HG02973 (cell line): ENCODE data around the gene SLC16A5.
"Not testable (repeated sequence)": the region's sequence is repeated elsewhere in the genome, so short reads cannot be mapped to it uniquely, and the experiment has no call there.

Experiments used
- ATAC-seq: cut with Tn5 transposase; IDR thresholded peaks from one replicate; pipeline ENCODE4 v1.9.1; 2021; ENCODE audit warnings: moderate library complexity; ENCODE audit not compliant: unreplicated experiment

Gene SLC16A5

DNA sequence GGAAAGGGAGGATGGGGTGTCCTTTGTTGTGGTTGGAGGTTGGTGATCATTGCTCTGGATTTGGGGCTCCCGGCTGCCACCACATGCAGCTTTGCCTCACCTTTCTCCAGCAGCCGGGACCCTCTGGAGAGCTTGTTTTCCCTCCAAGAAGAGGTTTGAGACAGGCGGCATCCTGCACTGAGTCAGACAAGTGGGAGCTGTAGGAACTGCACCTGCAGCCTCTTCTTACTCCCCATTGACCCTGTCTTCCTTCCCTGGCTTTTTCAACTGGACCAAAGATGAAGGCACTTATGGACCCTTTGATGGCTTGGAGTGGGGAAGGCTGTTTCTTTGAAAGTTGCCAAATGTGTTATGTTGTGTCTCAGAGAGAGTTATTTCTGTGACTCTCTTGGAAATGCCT, 24.1 kb upstream of the SLC16A5 start:
- no peak for ATAC-seq

DNA sequence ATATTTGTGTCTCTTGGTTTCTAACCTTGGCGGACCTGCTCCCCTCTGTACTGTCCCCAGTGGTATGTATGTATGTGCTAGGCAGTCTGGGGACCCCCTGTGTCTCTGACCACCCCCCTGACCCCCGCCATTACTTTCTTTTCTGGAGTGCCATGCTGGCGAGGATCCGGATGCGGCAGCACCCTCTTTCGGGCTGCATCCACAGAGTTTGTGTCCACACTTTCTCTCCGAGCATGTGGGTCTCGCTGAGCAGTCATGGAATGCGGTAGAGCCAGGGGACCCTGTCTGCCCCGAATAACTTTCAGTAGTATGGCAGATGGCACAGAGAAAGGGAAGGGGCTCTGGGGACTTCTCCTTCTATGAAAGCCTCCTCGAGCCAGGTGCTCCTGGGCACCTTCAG, 23.7 kb upstream of the SLC16A5 start:
- ATAC-seq: no peak

- ATAC-seq: no peak
Measured at GRCh38 chr17:75064460-75064859, 23.3 kb upstream of the SLC16A5 start.

- ATAC-seq: no peak
Measured at GRCh38 chr17:75064867-75065561, 22.7 kb upstream of the SLC16A5 start.

DNA sequence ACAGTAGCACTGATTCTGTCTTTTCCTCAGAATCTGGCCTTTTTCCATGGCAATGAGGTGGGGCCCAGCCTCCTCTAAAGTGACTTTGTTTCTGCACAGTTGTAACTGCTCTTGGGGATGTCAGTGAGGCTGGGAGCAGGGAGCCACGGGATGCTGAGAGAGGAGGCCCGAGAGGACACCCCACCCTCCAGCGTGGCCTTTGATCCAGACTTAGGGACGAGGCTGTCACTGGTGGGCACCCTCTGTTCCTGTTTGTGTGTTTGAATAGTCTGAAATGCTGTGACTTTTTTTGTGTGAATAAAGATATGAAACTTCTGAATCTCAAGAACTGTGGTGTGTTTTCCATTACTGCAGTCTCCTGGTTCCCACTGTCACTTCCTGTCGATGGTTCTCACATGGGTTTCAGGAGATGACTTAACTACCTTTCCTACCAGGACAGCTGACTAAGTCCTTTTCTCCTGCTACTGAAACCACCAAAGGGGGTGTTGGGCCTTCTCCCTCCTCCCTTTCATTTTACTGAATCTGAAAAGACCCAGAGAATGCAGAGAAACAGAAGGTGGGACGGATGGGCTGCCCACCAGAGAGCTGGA, 22.1 kb upstream of the SLC16A5 start:
- no peak for ATAC-seq

- no peak for ATAC-seq
Measured at GRCh38 chr17:75067856-75068255, 19.9 kb upstream of the SLC16A5 start.

GRCh38 chr17:75068750-75069149, 19.0 kb upstream of the SLC16A5 start:
- no peak for ATAC-seq

DNA sequence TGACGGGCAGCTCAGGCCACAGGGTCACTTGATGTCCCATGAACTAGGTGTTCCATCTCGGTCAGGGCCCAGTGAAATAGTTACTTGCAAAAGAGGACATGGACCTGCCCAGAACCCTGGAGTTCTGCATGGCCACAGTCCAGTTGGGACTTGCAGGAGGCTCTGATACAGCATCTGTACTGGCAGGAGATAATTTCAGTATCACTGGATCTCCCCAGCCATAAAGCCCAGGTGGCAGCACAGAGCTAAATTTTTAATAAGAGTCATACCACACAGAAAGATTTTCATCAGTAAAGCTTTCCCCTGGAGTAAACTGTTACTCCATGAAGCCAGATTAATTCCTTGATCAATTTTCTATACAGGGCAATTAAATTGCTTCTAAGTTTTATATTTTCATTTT, 18.0 kb upstream of the SLC16A5 start:
- no peak for ATAC-seq

DNA sequence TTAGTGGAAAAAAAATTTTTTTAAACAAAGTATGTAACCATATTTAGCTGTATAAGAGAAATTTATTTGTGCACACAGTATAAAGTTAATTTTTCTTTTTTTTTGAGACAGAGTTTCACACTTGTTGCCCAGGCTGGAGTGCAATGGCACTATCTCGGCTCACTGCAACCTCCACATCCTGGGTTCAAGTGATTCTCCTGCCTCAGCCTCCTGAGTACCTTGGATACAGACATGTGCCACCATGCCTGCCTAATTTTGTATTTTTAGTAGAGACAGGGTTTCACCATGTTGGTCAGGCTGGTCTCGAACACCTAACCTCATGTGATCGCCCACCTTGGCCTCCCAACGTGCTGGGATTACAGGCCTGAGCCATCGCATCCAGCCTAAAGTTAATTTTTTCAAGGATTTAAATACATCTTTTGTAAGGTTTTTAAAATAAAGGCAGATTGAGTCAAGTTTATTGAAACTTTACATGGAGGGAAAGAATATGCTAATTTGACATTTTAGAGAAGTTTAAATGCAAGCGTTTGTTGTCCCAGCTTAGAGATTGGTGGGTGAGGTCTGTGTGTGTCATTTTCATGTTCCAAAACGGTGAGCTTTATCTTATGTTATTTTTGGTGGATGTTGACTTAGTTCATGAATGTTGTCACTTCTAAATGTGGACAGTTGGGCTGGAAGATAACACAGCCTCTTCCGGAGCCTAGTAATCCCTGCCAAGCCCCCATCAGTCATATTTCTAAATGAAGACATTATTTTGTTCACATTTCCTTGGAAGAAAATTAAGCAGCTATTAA, 16.1 kb upstream of the SLC16A5 start:
- not testable (repeated sequence) for ATAC-seq

- ATAC-seq: not testable (repeated sequence)
Measured at GRCh38 chr17:75072909-75073308, 14.8 kb upstream of the SLC16A5 start.

- ATAC-seq: no peak
Measured at GRCh38 chr17:75073618-75074047, 14.1 kb upstream of the SLC16A5 start.

DNA sequence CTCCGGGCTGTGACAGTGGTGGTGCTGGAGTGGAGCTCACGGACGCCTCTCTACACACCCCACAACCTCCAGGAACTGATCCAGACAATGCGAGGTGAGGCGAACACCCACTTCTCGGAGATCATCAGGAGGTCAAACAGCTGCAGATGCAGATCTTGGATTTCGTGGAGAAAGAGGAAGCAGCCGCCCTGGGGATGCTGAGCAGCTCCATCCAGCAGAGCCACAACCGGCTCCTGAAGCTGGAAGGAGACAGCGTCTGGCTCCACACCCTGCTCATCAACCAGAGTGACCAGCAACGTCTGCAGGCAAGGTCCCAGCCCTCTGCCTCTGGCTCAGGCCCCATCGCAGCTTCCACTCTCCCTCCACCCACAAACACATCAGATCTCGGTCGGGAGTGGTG, 13.2 kb upstream of the SLC16A5 start:
- no peak for ATAC-seq

- ATAC-seq: no peak
Measured at GRCh38 chr17:75075597-75076336, 12.0 kb upstream of the SLC16A5 start.

- ATAC-seq: peak; percentile 4
Measured at GRCh38 chr17:75077072-75077495, 10.7 kb upstream of the SLC16A5 start.

DNA sequence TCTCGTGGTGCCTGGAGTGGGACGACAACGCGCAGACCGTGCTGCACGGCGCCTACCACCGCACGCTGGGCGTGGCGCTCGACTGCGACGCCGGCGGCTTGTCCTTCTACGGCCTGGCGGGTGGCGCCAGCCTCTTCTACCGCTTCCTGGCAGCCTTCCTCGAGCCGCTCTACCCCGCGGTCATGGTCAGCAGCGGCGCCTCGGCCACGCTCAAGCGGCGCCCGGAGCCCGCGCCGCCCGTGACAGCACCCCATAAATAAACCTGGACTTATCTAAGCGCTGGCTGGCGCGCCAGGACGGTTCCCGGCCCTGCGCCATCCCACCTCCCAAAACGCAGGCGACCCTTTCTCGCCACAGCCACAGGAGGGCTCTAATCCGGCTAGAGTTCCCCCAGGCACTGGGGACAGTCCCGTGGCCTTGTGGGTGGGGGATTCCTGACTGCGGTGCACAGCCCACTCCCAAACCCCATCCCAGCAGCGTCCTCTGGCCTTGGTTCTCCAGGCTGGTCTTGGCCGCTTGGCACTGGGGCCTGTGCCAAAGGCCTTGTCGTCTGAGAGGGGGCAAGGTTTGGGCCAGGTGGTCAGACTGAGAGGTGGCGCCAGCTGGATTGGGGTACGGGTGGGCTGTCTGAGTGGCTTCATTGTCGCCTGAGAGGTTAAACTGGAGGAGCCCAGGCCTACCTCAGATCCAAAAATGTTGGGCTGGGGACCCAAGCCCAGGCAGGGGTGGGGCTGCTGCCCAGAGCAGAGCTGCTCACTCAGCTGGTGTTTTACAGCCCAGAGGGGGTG, 10.1 kb upstream of the SLC16A5 start:
- peak; percentile 34 for ATAC-seq

DNA sequence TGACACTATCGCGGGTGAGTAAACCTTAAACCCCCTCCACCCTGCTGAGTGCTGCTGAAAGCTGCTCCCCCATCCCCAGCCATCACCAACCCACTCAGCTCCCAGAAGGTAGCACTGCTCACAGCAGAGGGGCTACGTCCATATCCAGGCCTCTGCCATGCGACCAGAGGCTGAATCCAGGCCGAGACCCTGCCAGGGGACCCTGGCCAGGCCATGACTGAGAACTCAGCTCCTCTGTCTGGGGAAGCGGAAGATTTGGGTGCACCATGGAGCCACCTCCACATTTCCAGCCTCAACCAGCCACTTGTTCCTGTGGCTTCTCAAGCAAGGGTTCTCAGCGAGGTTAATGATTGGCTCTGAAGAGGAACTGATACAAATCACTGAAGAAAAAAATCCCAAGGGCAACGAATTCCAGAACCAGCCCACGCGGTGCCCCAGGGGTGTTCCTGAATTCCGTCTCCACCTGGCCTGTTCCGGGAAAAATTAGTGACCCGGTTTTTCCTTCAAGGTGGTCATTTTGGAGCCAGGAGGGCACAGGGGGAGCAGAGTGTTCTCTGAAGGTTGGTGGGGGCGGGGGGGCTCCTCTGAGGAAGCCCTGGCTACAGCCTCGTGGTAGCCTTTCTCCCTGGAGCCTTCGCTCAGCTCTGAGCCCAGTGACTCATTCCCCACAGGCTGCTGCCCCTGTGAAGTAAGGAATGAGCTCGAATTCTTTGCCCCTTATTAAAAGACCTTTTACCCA, 9.3 kb upstream of the SLC16A5 start:
- peak; percentile 40 for ATAC-seq

DNA sequence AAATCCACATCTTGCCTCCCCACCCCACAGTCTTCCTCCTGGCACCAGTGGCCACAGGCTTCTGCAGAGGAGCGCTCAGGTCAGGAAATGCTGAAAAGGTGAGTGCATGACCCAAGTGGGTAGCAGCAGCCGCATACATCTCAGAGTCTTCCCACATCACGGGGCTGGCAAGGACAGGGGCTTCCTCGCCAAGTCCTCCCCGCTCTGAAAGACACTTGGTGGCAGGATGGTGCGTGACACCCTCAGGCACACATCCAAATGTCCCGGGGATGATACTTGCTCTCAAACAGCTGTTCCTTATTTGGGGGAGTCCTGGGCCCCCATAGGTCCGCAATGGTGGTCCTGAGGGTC, 8.8 kb upstream of the SLC16A5 start:
- ATAC-seq: no peak

DNA sequence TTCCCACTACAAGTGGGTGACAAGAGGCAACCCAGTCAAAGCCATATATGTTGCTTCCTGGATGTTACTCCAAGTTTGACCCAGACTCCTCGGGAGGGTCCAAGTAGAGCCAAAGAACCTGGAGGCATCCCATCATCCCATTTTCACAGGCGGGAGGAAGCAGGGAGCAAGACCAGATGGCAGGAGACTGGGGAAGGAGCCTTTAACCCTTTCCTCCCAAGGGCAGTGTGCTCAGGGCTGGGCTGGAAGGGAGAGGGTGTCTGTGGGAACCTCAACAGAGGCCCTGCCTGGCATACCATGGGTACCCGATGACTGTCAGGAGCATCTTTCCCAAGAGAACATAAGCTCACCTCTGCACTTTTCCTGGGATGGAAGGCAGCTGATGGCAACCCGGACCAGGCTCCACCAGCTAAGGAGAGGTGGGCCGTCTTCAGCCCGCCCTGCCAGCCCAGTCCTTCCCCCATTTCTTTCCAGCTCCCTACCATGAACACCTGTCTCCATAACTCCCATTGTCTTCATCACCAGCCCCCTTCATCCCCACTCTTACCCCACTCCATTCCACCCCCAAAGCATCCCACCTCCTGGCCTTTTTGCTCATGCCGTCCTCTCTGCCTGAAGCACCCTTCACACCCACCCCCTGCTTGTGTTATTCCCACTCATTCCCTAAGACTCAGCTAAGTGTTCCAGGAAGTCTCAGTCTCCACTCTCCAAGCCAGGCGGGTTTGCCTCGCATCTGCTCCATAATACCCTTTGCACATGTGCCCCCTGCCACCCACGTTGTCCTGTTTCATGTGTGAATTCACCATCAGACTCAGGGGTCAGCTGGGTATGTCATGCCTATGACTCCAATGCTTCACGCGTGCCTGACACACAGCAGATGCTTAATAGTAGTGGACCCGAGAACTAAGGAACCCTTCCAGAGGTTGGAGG, 5.9 kb upstream of the SLC16A5 start:
- ATAC-seq: no peak

- no peak for ATAC-seq
Measured at GRCh38 chr17:75082683-75083082, 5.1 kb upstream of the SLC16A5 start.
